Activated T-cell treated with anti-CD3 and anti-CD28 coated beads, Interleukin-2, amount 50 U/mL, for 4 hours (primary cell): Measurements from ENCODE around the gene FAM3A. TPM values are rescaled to one million over a fixed set of nuclear protein-coding genes. Genes with fewer than 3 reads are reported as not detected.
A peak's percentile ranks its signal among the peaks of the same experiment; 100 is the strongest.

ENCODE experiments used
- ATAC-seq, 2 donors: fragments of 200-7000 bp; cut with Tn5 transposase; one replicate each; pipeline ENCODE4 v1.10.0; 2021
- DNase-seq: peaks from one replicate; pipeline ENCODE4 v3.0.0-alpha.2; 2020
- H3K27me3 Mint-ChIP-seq: one replicate; pipeline ENCODE4 v1.8.0; 2021; ENCODE audit warnings: low read depth, mixed read lengths
- H3K36me3 Mint-ChIP-seq: one replicate; pipeline ENCODE4 v1.8.0; 2022; ENCODE audit warnings: mixed read lengths; ENCODE audit not compliant: insufficient read depth
- H3K4me1 Mint-ChIP-seq: one replicate; pipeline ENCODE4 v1.8.0; 2021; ENCODE audit warnings: low read depth, mixed read lengths
- H3K4me3 Mint-ChIP-seq: one replicate; pipeline ENCODE4 v1.8.0; 2021; ENCODE audit warnings: mild to moderate bottlenecking, moderate library complexity, mixed read lengths
- H3K9me3 Mint-ChIP-seq: one replicate; pipeline ENCODE4 v1.8.0; 2021; ENCODE audit warnings: mixed read lengths
- total RNA-seq, 3 donors: library from RNA; stranded (reverse); gene quantifications; one replicate each; pipeline ENCODE4 v1.2.1, GENCODE V29; 2021

The FAM3A gene
- total RNA-seq, 3 donors from 2014 or later = 30.4 to 40.7 (median 30.8) TPM

- no peaks in the 10 kb centered on the region for H3K36me3 Mint-ChIP-seq
- no peaks in the 10 kb centered on the region for H3K9me3 Mint-ChIP-seq
- no peaks in the 10 kb centered on the region for H3K27me3 Mint-ChIP-seq
- DNase-seq (no peak), ATAC-seq (no peak)
- no peaks in the 10 kb centered on the region for H3K4me1 Mint-ChIP-seq
- H3K4me3 Mint-ChIP-seq = no peak overlapping the region
Measured at GRCh38 chrX:154470434-154470833, 45.6 kb downstream of the FAM3A start.

DNA sequence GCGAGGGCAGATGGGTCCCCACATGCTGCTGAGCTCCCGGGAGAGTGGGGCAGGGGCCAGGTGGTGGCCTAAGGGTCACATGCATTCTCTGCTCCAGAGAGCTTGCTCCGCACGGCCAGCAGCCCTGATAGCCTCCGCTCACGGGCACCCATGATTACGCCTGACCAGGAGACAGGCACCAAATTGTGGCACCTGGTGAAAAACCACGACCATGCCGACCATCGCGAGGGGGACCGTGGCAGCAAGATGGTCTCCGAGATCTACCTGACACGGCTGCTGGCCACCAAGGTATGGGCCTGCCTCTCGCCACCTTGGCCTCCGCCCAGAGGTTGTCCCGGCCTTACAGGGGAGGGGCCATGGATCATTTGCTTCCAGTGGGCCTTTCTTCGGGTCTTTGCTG, 46.2 kb downstream of the FAM3A start:
- Mint-ChIP-seq H3K27me3 (no peaks in the 10 kb centered on the region), H3K4me3 (no peak overlapping the region), H3K36me3 (no peaks in the 10 kb centered on the region), H3K9me3 (no peaks in the 10 kb centered on the region), H3K4me1 (no peaks in the 10 kb centered on the region)
- DNase-seq = no peak
- ATAC-seq = no peak

- H3K4me3 Mint-ChIP-seq = no peak overlapping the region
- no peaks in the 10 kb centered on the region for H3K4me1 Mint-ChIP-seq
- H3K27me3 Mint-ChIP-seq = no peaks in the 10 kb centered on the region
- DNase-seq (no peak), ATAC-seq (no peak)
- no peaks in the 10 kb centered on the region for H3K9me3 Mint-ChIP-seq
- H3K36me3 Mint-ChIP-seq = no peaks in the 10 kb centered on the region
Measured at GRCh38 chrX:154469114-154469513, 46.9 kb downstream of the FAM3A start.

DNA sequence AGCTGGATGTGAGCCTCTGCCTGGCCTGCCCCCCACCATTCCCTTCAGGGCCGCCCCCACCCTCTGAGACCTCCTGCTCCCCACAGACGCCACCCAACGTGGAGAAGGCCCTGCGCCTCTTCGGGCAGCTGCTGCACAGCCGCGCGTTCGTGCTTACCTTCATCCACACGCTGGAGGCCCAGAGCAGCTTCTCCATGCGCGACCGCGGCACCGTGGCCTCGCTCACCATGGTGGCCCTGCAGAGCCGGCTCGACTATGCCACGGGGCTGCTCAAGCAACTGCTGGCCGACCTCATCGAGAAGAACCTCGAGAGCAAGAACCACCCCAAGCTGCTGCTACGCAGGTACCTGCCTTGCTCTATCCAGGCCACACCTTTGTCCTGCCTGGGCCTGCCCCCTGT, 47.8 kb downstream of the FAM3A start:
- Mint-ChIP-seq H3K9me3 (no peaks in the 10 kb centered on the region), H3K4me1 (no peaks in the 10 kb centered on the region), H3K27me3 (no peaks in the 10 kb centered on the region), H3K36me3 (no peaks in the 10 kb centered on the region), H3K4me3 (no peak overlapping the region)
- ATAC-seq = no peak
- DNase-seq = no peak

DNA sequence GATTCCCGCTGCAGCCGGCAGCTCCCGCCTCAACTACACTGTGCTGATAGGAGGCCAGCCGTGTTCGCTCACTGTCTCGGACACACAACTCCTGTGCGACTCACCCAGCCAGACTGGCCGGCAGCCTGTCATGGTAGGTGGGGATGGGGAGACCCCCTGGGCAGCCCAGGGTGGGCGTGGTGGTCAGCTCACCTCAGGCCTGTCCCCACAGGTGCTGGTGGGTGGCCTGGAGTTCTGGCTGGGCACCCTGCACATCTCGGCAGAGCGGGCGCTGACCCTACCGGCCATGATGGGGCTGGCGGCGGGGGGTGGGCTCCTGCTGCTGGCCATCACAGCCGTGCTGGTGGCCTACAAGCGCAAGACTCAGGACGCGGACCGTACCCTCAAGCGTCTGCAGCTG, 48.5 kb downstream of the FAM3A start:
- ATAC-seq = no peak
- Mint-ChIP-seq H3K27me3 (no peaks in the 10 kb centered on the region), H3K4me3 (no peak overlapping the region), H3K36me3 (no peaks in the 10 kb centered on the region), H3K9me3 (no peaks in the 10 kb centered on the region), H3K4me1 (no peaks in the 10 kb centered on the region)
- DNase-seq = no peak

- no peak for ATAC-seq
- Mint-ChIP-seq H3K36me3 (no peaks in the 10 kb centered on the region), H3K27me3 (no peaks in the 10 kb centered on the region)
Measured at GRCh38 chrX:154466907-154467306, 49.1 kb downstream of the FAM3A start.

GRCh38 chrX:154466036-154466435, 50.0 kb downstream of the FAM3A start:
- no peaks in the 10 kb centered on the region for H3K9me3 Mint-ChIP-seq
- DNase-seq (no peak), ATAC-seq (no peak)
- H3K4me1 Mint-ChIP-seq = peaks cover 2% of the 10 kb centered on the region
- H3K27me3 Mint-ChIP-seq = no peaks in the 10 kb centered on the region
- H3K36me3 Mint-ChIP-seq = no peaks in the 10 kb centered on the region
- H3K4me3 Mint-ChIP-seq = no peak overlapping the region

More at GRCh38 chrX:154466907-154467306, 49.1 kb downstream of the FAM3A start:
- DNase-seq = no peak
- Mint-ChIP-seq H3K4me3 (no peak overlapping the region), H3K4me1 (no peaks in the 10 kb centered on the region), H3K9me3 (no peaks in the 10 kb centered on the region)

GRCh38 chrX:154465601-154466000, 50.4 kb downstream of the FAM3A start:
- Mint-ChIP-seq H3K4me3 (no peak overlapping the region), H3K9me3 (no peaks in the 10 kb centered on the region), H3K36me3 (no peaks in the 10 kb centered on the region), H3K27me3 (no peaks in the 10 kb centered on the region), H3K4me1 (peaks cover 2% of the 10 kb centered on the region)
- DNase-seq (no peak), ATAC-seq (no peak)

- H3K27me3 Mint-ChIP-seq = no peaks in the 10 kb centered on the region
- DNase-seq (no peak), ATAC-seq (no peak)
- H3K9me3 Mint-ChIP-seq = no peaks in the 10 kb centered on the region
- no peak overlapping the region for H3K4me3 Mint-ChIP-seq
- no peaks in the 10 kb centered on the region for H3K36me3 Mint-ChIP-seq
- peaks cover 2% of the 10 kb centered on the region for H3K4me1 Mint-ChIP-seq
Measured at GRCh38 chrX:154464806-154465365, 51.1 kb downstream of the FAM3A start.

DNA sequence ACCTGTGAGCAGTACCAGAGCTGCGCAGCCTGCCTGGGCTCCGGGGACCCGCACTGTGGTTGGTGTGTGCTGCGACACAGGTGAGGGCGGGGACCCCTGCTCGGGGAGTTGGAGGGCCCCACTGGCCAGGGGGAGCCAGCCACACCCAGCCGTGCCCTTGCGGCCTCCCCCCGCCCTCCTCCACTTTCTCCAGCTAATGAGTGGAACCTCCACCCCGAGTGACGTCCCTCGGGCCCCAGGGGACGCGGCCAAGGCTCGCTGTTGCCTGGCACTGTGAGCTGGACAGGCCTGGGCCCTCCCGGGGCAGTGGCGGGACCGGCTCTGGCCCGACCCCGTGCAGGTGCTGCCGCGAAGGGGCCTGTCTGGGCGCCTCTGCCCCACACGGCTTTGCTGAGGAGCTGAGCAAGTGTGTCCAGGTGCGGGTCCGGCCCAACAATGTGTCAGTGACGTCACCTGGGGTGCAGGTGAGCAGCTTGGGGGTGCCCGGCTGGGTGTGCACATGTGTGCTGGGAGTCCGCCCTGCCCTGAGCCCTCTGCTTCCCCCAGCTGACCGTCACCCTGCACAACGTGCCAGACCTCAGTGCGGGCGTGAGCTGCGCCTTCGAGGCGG, 52.3 kb downstream of the FAM3A start:
- Mint-ChIP-seq H3K36me3 (no peaks in the 10 kb centered on the region), H3K9me3 (no peaks in the 10 kb centered on the region), H3K4me3 (no peak overlapping the region), H3K27me3 (no peaks in the 10 kb centered on the region), H3K4me1 (peaks cover 7% of the 10 kb centered on the region)
- DNase-seq = no peak
- no peak for ATAC-seq

- ATAC-seq (no peak), DNase-seq (no peak)
- Mint-ChIP-seq H3K27me3 (no peaks in the 10 kb centered on the region), H3K36me3 (no peaks in the 10 kb centered on the region), H3K4me3 (no peak overlapping the region), H3K4me1 (peaks cover 8% of the 10 kb centered on the region), H3K9me3 (no peaks in the 10 kb centered on the region)
Measured at GRCh38 chrX:154462396-154462795, 53.6 kb downstream of the FAM3A start.

- DNase-seq (no peak), ATAC-seq (no peak)
- no peaks in the 10 kb centered on the region for H3K9me3 Mint-ChIP-seq
- peak overlapping the region; percentile 31 for H3K4me3 Mint-ChIP-seq
- peaks cover 10% of the 10 kb centered on the region for H3K4me1 Mint-ChIP-seq
- H3K36me3 Mint-ChIP-seq = no peaks in the 10 kb centered on the region
- no peaks in the 10 kb centered on the region for H3K27me3 Mint-ChIP-seq
Measured at GRCh38 chrX:154460326-154460725, 55.7 kb downstream of the FAM3A start.

DNA sequence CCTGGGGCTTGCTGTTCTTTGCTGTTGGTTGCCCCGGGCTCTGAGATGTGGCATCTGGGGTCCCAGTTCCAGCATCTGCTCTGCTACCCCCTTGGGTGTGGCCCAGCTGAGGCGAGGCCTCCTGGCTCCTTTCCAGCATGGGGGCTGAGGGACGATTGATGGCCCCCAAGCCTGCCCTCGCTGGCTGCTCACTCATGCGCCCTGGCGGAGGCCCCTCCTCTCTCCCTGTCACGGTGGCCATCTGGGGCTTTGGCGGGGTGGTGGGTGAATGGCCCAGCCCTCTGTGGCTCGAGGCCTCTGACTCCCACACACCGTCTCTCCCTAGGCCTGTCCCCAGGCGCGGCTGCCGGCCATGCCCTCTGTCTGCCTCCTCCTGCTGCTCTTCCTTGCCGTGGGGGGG, 56.2 kb downstream of the FAM3A start:
- no peaks in the 10 kb centered on the region for H3K9me3 Mint-ChIP-seq
- peaks cover 10% of the 10 kb centered on the region for H3K4me1 Mint-ChIP-seq
- no peaks in the 10 kb centered on the region for H3K27me3 Mint-ChIP-seq
- H3K36me3 Mint-ChIP-seq = no peaks in the 10 kb centered on the region
- DNase-seq (no peak), ATAC-seq (no peak)
- H3K4me3 Mint-ChIP-seq = peak overlapping the region; percentile 31

DNA sequence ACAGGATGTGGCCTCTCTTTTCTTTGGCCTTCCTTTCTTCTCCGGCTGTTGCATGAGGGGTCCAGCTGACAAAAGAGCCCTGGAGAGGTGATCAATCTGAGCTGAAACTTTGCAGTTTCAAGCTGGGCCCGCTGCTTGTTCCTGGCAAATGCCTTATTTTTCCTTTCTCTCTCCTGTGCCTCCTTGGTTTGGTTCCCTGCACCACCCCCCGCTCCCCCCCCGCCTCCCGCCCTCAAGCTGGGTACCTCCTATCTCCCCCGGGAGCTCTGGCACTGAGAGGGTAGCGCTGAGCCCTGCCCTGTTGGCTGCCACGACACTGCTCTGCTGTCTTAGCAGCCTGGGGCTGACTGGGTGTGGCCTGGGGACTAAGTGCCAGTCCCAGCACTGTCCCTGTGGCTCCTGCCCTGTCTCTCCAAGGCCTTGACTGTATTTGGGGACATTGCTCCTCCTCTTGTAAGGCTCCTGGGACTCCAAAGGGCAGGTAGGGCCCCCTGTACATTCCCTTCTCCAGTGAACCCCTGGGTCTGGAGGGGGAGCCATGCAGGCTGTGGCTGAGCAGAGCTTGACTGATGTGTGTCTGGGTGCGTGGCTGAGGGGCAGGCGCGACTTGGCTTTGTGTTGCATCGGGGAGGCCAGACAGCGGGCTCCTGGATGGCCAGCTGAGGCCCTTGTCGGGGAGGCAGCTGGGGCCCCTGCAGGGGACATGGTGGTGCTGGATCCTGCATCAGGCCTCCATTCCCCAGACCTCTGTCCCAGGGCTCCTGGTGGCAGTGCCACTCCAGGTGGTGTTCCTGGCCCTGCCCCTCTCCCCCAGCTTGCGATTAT, 56.9 kb downstream of the FAM3A start:
- ATAC-seq = peak; percentile 48 to 51
- H3K4me1 Mint-ChIP-seq = peaks cover 10% of the 10 kb centered on the region
- H3K36me3 Mint-ChIP-seq = no peaks in the 10 kb centered on the region
- H3K4me3 Mint-ChIP-seq = peak overlapping the region; percentile 82
- no peaks in the 10 kb centered on the region for H3K27me3 Mint-ChIP-seq
- no peaks in the 10 kb centered on the region for H3K9me3 Mint-ChIP-seq
- no peak for DNase-seq
